Measurements from ENCODE around the gene HJURP. TPM values are rescaled to one million over a fixed set of nuclear protein-coding genes. Genes with fewer than 3 reads are reported as not detected.

The HJURP gene
- polyA plus RNA-seq, 1 of the 3 experiments (the other 2 are of a cell fraction) = 13.2 TPM

DNA sequence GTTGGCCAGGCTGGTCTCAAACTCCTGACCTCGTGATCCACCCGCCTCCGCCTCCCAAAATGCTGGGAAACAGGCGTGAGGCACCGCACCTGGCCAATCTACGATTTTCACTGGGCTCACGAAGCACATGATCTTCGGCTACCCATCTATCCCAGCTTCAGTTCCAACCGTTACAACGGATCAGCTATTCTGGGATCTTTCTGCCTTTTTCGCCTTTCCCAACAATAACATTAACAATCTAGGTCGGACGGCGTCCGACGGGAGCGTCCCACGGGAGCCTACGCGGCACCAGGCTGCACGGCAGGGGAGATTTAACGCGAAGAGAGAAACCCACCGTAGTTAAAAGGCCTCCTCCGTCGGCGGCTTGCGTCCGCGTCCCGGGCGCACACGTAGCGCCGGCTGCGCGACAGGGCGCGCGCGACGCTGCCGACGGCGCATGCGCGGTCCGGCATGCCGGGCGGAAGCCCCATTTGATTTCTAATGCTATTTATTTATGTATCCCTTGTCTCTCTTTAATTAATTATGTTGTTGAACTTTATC is 13.7 kb upstream of the HJURP start, which contains the start of gene MSL3B:
TSS of gene MSL3B (minus strand) at position 394 of the 540 bp plus-strand sequence.
- no peaks in the 10 kb centered on the region for H3K79me2 ChIP-seq (ENCODE audit: insufficient read depth)
- POLR2A ChIA-PET = no interaction called here
- CTCF ChIA-PET = no interaction called here
- peaks cover 13% of the 10 kb centered on the region; the same call in 1 of the 2 replicates for H3K9me3 ChIP-seq
- no peaks in the 10 kb centered on the region; a peak in 1 of 4 replicates for H3K4me1 ChIP-seq (ENCODE audit: control insufficient read depth in 1 of 2, insufficient read depth in 2 of 2, low read depth in 1 of 2, low read length in 1 of 2)
- DNase-seq = peak; percentile 77
- H3K36me3 ChIP-seq (replicated peaks in 1 of 2; ENCODE audit: control insufficient read depth in 1 of 2, insufficient read depth in 2 of 2, low read length in 1 of 2) = no peaks in the 10 kb centered on the region
- peak within 1 kb of the TSS; percentile 26; the same call in 1 of the 2 replicates for H3K4me2 ChIP-seq
- H3K9ac ChIP-seq = no peak within 1 kb of the TSS
- H3K27me3 ChIP-seq (ENCODE audit: insufficient read depth) = no peaks in the 10 kb centered on the region
- H4K20me1 ChIP-seq (ENCODE audit: insufficient read depth) = no peaks in the 10 kb centered on the region
- WGBS (ENCODE audit: low lambda C conversion rate) = 32% methylated on average over 35 of the region's 50 CpGs
- H3F3A ChIP-seq (replicated peaks; ENCODE audit: insufficient read depth) = no peaks in the 10 kb centered on the region
- no peak within 1 kb of the TSS for H3K27ac ChIP-seq (ENCODE audit: low read depth in 2 of 2, low read length in 1 of 2)
- H3K4me3 ChIP-seq (ENCODE audit: low read depth in 2 of 2, low read length in 1 of 2) = peak within 1 kb of the TSS; percentile 47 to 59
- peak within 1 kb of the TSS; percentile 90 for H2AFZ ChIP-seq (ENCODE audit: low read depth)
- TF ChIP-seq, protein P1, sequence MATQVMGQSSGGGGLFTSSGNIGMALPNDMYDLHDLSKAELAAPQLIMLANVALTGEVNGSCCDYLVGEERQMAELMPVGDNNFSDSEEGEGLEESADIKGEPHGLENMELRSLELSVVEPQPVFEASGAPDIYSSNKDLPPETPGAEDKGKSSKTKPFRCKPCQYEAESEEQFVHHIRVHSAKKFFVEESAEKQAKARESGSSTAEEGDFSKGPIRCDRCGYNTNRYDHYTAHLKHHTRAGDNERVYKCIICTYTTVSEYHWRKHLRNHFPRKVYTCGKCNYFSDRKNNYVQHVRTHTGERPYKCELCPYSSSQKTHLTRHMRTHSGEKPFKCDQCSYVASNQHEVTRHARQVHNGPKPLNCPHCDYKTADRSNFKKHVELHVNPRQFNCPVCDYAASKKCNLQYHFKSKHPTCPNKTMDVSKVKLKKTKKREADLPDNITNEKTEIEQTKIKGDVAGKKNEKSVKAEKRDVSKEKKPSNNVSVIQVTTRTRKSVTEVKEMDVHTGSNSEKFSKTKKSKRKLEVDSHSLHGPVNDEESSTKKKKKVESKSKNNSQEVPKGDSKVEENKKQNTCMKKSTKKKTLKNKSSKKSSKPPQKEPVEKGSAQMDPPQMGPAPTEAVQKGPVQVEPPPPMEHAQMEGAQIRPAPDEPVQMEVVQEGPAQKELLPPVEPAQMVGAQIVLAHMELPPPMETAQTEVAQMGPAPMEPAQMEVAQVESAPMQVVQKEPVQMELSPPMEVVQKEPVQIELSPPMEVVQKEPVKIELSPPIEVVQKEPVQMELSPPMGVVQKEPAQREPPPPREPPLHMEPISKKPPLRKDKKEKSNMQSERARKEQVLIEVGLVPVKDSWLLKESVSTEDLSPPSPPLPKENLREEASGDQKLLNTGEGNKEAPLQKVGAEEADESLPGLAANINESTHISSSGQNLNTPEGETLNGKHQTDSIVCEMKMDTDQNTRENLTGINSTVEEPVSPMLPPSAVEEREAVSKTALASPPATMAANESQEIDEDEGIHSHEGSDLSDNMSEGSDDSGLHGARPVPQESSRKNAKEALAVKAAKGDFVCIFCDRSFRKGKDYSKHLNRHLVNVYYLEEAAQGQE (IDR thresholded peaks at IDR 0.05; ENCODE audit: low read depth, low read length) = no peak
- no peak for TF ChIP-seq TEAD4 (IDR thresholded peaks at IDR 0.05; ENCODE audit: borderline replicate concordance, insufficient read depth)
- TF ChIP-seq NRF1 (IDR thresholded peaks at IDR 0.05; ENCODE audit: low read depth, low read length) = peak; percentile 14; the same call in 1 of the 2 replicates
- no peak for TF ChIP-seq SIN3A (IDR thresholded peaks at IDR 0.05; ENCODE audit: borderline replicate concordance, low read depth, low read length)
- H3K9me2 ChIP-seq = 0 out of 2 replicates have a peak, but pooled peaks cover 3% of the 10 kb centered on the region

DNA sequence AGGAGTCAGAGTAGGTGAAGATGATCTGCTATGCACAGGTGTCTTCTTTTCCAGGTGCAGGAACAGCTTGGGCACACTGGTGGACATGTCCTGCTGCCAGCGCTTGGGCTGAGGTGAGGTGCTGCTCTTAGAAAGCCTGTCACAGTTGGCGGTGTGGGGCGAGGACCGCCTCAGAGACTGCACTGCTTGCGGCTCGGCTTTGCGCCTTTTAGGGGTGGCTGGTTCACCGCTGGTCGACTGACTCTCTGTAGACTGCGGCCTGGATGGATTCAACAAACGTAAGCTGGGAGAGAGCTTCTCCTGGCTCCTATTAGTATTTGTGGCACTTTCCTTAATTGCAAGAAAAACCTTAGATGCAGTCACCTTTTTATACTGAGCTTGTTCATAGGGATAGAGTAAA is 12.1 kb upstream of the HJURP start:
- no peaks in the 10 kb centered on the region for H3F3A ChIP-seq (replicated peaks; ENCODE audit: insufficient read depth)
- H2AFZ ChIP-seq (ENCODE audit: low read depth) = no peak overlapping the region
- no peak overlapping the region for H3K9ac ChIP-seq
- no peaks in the 10 kb centered on the region for H3K9me2 ChIP-seq
- H3K4me3 ChIP-seq (ENCODE audit: low read depth in 2 of 2, low read length in 1 of 2) = no peak overlapping the region
- 97% methylated on average over 10 of the region's 11 CpGs for WGBS (ENCODE audit: low lambda C conversion rate)
- no peak overlapping the region for H3K4me2 ChIP-seq
- ChIA-PET CTCF (interaction anchor here (1.4 to 1.5 kb wide), 2 partner anchors 28 to 34 kb away, joined by 3 read pairs; no protein-coding TSS in a partner anchor), POLR2A (interaction anchor here (1.3 kb wide), 1 partner anchor 12 kb away, joined by 3 read pairs; no protein-coding TSS in a partner anchor)
- H3K79me2 ChIP-seq (ENCODE audit: insufficient read depth) = no peaks in the 10 kb centered on the region
- no peak for DNase-seq
- no peak overlapping the region for H3K27ac ChIP-seq (ENCODE audit: low read depth in 2 of 2, low read length in 1 of 2)
- no peaks in the 10 kb centered on the region for H3K36me3 ChIP-seq (replicated peaks in 1 of 2; ENCODE audit: control insufficient read depth in 1 of 2, insufficient read depth in 2 of 2, low read length in 1 of 2)
- H3K4me1 ChIP-seq (ENCODE audit: control insufficient read depth in 1 of 2, insufficient read depth in 2 of 2, low read depth in 1 of 2, low read length in 1 of 2) = no peaks in the 10 kb centered on the region; a peak in 1 of 4 replicates
- peaks cover 13% of the 10 kb centered on the region; the same call in 1 of the 2 replicates for H3K9me3 ChIP-seq
- H3K27me3 ChIP-seq (ENCODE audit: insufficient read depth) = no peaks in the 10 kb centered on the region
- no peaks in the 10 kb centered on the region for H4K20me1 ChIP-seq (ENCODE audit: insufficient read depth)
- TF ChIP-seq RCOR1 (IDR thresholded peaks at IDR 0.05; ENCODE audit: low read length) = no peak
- no peak for TF ChIP-seq RXRA (IDR thresholded peaks at IDR 0.05; ENCODE audit: borderline replicate concordance, low read depth)
- no peak for TF ChIP-seq MAX (IDR thresholded peaks at IDR 0.05; ENCODE audit: low read depth)
- TF ChIP-seq MXI1 (IDR thresholded peaks at IDR 0.05; ENCODE audit: low read depth, low read length) = no peak
- TF ChIP-seq, protein P2, sequence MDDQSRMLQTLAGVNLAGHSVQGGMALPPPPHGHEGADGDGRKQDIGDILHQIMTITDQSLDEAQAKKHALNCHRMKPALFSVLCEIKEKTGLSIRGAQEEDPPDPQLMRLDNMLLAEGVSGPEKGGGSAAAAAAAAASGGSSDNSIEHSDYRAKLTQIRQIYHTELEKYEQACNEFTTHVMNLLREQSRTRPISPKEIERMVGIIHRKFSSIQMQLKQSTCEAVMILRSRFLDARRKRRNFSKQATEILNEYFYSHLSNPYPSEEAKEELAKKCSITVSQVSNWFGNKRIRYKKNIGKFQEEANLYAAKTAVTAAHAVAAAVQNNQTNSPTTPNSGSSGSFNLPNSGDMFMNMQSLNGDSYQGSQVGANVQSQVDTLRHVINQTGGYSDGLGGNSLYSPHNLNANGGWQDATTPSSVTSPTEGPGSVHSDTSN (IDR thresholded peaks at IDR 0.05) = no peak
- no peak for TF ChIP-seq TEAD4 (IDR thresholded peaks at IDR 0.05; ENCODE audit: borderline replicate concordance, insufficient read depth)
- TF ChIP-seq ELF1 (IDR thresholded peaks at IDR 0.05) = no peak
- TF ChIP-seq RFX5 (IDR thresholded peaks at IDR 0.05; ENCODE audit: low read length) = no peak
- no peak for TF ChIP-seq YY1 (IDR thresholded peaks at IDR 0.05; ENCODE audit: low read depth)
- TF ChIP-seq, protein P3, sequence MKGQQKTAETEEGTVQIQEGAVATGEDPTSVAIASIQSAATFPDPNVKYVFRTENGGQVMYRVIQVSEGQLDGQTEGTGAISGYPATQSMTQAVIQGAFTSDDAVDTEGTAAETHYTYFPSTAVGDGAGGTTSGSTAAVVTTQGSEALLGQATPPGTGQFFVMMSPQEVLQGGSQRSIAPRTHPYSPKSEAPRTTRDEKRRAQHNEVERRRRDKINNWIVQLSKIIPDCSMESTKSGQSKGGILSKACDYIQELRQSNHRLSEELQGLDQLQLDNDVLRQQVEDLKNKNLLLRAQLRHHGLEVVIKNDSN (IDR thresholded peaks at IDR 0.05; ENCODE audit: borderline replicate concordance, low read depth) = no peak
- TF ChIP-seq TCF12 (IDR thresholded peaks at IDR 0.05) = no peak
- no peak for TF ChIP-seq CHD2 (IDR thresholded peaks at IDR 0.05; ENCODE audit: low read length, partially characterized antibody)
- TF ChIP-seq, protein P1 (IDR thresholded peaks at IDR 0.05; ENCODE audit: low read depth, low read length) = no peak

Data from SK-N-SH (cell line).